ENCODE results near the gene PTPRN2. TPM values are rescaled to one million over a fixed set of nuclear protein-coding genes. Genes with fewer than 3 reads are reported as not detected.

PTPRN2 gene
- total and polyA plus RNA-seq, 2 donors (not counting 3 experiments of a cell fraction or from before 2014, with no cell fraction given) = 0.62 to 0.88 TPM

DNA sequence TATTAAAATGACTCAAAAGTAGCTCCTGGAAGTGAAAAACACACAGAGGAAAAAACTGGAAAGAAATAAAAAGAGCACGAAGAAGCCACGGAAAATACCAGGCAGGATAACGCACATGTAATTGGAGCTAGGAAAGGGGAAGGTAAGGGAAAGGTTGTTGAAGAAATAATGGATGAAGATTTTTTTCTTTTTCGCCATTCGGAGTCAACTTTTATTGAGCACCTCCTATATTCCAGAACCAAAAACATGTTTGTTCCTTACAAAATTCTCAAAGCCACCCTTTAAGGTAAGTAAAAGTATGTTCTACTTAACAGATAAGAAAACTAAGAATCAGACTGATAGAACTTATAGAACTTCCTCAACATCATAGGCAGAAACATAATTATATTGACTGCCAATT lies 32.8 kb upstream of the PTPRN2 start:
- dilution Hi-C loops (cut with MboI; ENCODE audit: extremely low pct_ligation_motif_present, low sequenced_read_pairs) = no loop called here
- no peak for FAIRE-seq
- TF ChIP-seq, protein P1, sequence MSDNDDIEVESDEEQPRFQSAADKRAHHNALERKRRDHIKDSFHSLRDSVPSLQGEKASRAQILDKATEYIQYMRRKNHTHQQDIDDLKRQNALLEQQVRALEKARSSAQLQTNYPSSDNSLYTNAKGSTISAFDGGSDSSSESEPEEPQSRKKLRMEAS (IDR thresholded peaks at IDR 0.05; ENCODE audit: insufficient read depth, insufficient read length) = no peak
- TF ChIP-seq, protein P2, sequence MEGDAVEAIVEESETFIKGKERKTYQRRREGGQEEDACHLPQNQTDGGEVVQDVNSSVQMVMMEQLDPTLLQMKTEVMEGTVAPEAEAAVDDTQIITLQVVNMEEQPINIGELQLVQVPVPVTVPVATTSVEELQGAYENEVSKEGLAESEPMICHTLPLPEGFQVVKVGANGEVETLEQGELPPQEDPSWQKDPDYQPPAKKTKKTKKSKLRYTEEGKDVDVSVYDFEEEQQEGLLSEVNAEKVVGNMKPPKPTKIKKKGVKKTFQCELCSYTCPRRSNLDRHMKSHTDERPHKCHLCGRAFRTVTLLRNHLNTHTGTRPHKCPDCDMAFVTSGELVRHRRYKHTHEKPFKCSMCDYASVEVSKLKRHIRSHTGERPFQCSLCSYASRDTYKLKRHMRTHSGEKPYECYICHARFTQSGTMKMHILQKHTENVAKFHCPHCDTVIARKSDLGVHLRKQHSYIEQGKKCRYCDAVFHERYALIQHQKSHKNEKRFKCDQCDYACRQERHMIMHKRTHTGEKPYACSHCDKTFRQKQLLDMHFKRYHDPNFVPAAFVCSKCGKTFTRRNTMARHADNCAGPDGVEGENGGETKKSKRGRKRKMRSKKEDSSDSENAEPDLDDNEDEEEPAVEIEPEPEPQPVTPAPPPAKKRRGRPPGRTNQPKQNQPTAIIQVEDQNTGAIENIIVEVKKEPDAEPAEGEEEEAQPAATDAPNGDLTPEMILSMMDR (IDR thresholded peaks at IDR 0.05; ENCODE audit: extremely low read depth in 1 of 2, insufficient read depth in 1 of 2, low read depth in 1 of 2, low read length in 2 of 2) = no peak
- no peak for TF ChIP-seq FOS (IDR thresholded peaks at IDR 0.05; ENCODE audit: borderline replicate concordance, insufficient read depth, low read length)
- TF ChIP-seq EZH2 (IDR thresholded peaks at IDR 0.05; ENCODE audit: borderline replicate concordance, low read depth, low read length, severe bottlenecking) = no peak
- no peak for TF ChIP-seq GATA2 (IDR thresholded peaks at IDR 0.05; ENCODE audit: insufficient read depth, insufficient read length, low read depth, low read length)
- TF ChIP-seq JUN (IDR thresholded peaks at IDR 0.05; ENCODE audit: borderline replicate concordance, insufficient read depth, insufficient read length, low read depth) = no peak
- no peak for TF ChIP-seq MYC (IDR thresholded peaks at IDR 0.05; ENCODE audit: low read depth, low read length)
- no peak for TF ChIP-seq POLR2A (IDR thresholded peaks at IDR 0.05; ENCODE audit: low read depth, low read length)
- no peak for TF ChIP-seq POLR2AphosphoS5 (IDR thresholded peaks at IDR 0.05; ENCODE audit: insufficient read depth, low read depth, low read length)
- CTCF ChIA-PET = no interaction called here
- no peak overlapping the region for H3K4me2 ChIP-seq (ENCODE audit: insufficient read depth, low read length)
- H3K9me1 ChIP-seq (replicated peaks; ENCODE audit: control insufficient read depth, extremely low read depth, insufficient read depth, low read length) = no peaks in the 10 kb centered on the region
- no peak overlapping the region for H2AFZ ChIP-seq (ENCODE audit: low read depth, low read length)
- DNase-seq (ENCODE audit: low read depth, low spot score) = no peak
- no peaks in the 10 kb centered on the region for H3K79me2 ChIP-seq (ENCODE audit: control insufficient read depth, insufficient read depth, low read length)
- no peak overlapping the region for H3K9ac ChIP-seq (replicated peaks; ENCODE audit: extremely low read depth, insufficient read depth, low read length)
- no peaks in the 10 kb centered on the region for H3K4me1 ChIP-seq (ENCODE audit: control insufficient read depth, extremely low read depth, insufficient read depth, low read length)
- POLR2A ChIA-PET = no interaction called here
- H3K27ac ChIP-seq (ENCODE audit: insufficient read depth, low read depth, low read length) = no peak overlapping the region
- intact Hi-C loops (cut with micrococcal nuclease) = no loop called here
- H3K36me3 ChIP-seq (ENCODE audit: control insufficient read depth in 2 of 2, extremely low read depth in 1 of 2, insufficient read depth in 2 of 2, low read length in 2 of 2) = no peaks in the 10 kb centered on the region
- no peaks in the 10 kb centered on the region for H3K9me3 ChIP-seq (replicated peaks; ENCODE audit: control insufficient read depth, insufficient read depth, low read length)
- no peaks in the 10 kb centered on the region for H4K20me1 ChIP-seq (replicated peaks; ENCODE audit: control insufficient read depth, extremely low read depth, insufficient read depth, low read length)
- no TSS peak for BruUV-seq (replicated peaks)
- no peak overlapping the region for H3K4me3 ChIP-seq (replicated peaks in 1 of 3; ENCODE audit: insufficient read depth in 1 of 3, low read depth in 1 of 3, low read length in 3 of 3)
- no peaks in the 10 kb centered on the region for H3K27me3 ChIP-seq (ENCODE audit: control insufficient read depth in 2 of 2, insufficient read depth in 2 of 2, low read length in 2 of 2)

Measured in endothelial cell of umbilical vein (primary cell).